Prostate gland (tissue), 2 donors: Measurements from ENCODE around the gene GOLGA6C.

ENCODE experiments used
- POLR2A ChIP-seq: fragments of 450-650 bp; IDR thresholded peaks from one replicate; pipeline ENCODE4 v1.6.1; 2016; ENCODE audit warnings: antibody characterized with exemption, mild to moderate bottlenecking
- POLR2AphosphoS5 ChIP-seq: sonication (generic); formaldehyde crosslinking; IDR thresholded peaks from one replicate; pipeline ENCODE4 v1.6.1; 2017; ENCODE audit warnings: antibody characterized with exemption
- TF ChIP-seq, protein P1 (sequence below), 4 experiments: fragments of 200-600 bp in 2 of 4; fragments of 450-650 bp in 2 of 4; sonication (generic) in 2 of 4; IDR thresholded peaks; 1 replicate in 3 of 4; 2 replicates in 1 of 4; pipeline ENCODE4 v1.5.1; 2016 to 2019; ENCODE audit warnings: antibody characterized with exemption in 4 of 4, mild to moderate bottlenecking in 2 of 4, moderate library complexity in 2 of 4

DNA sequence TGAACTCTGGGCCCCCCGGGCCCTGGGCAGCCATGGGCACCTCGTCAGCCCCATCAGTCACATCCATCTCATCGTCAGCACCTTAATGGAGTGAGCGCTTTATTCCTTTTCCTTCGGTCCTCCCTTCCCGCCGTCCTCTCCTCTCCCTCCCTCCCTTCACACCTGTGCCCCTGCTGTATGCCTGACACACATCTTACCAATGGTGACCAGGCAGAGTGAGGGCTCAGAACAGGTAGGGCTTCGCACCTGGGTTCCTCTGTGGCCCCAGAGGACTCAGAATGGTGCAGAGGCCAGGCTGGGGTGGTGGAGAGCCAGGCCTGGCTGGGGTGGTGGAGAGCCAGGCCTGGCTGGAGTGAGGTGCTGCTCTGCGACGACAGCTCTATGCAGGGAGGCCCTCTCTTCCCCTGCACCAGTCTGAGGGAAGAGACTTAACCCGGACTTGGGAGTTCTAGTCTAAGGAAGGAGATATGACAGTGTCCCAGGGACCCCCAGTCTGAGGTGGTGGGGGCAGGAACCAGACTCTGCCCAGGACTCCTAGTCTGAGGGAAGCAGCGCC, 44.8 kb upstream of the GOLGA6C start:
- TF ChIP-seq, protein P1, sequence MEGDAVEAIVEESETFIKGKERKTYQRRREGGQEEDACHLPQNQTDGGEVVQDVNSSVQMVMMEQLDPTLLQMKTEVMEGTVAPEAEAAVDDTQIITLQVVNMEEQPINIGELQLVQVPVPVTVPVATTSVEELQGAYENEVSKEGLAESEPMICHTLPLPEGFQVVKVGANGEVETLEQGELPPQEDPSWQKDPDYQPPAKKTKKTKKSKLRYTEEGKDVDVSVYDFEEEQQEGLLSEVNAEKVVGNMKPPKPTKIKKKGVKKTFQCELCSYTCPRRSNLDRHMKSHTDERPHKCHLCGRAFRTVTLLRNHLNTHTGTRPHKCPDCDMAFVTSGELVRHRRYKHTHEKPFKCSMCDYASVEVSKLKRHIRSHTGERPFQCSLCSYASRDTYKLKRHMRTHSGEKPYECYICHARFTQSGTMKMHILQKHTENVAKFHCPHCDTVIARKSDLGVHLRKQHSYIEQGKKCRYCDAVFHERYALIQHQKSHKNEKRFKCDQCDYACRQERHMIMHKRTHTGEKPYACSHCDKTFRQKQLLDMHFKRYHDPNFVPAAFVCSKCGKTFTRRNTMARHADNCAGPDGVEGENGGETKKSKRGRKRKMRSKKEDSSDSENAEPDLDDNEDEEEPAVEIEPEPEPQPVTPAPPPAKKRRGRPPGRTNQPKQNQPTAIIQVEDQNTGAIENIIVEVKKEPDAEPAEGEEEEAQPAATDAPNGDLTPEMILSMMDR (IDR thresholded peaks at IDR 0.05): no peak
- TF ChIP-seq POLR2AphosphoS5 (no peak), POLR2A (no peak)
